ENCODE measurements around the gene IQSEC2.

Gene IQSEC2

DNA sequence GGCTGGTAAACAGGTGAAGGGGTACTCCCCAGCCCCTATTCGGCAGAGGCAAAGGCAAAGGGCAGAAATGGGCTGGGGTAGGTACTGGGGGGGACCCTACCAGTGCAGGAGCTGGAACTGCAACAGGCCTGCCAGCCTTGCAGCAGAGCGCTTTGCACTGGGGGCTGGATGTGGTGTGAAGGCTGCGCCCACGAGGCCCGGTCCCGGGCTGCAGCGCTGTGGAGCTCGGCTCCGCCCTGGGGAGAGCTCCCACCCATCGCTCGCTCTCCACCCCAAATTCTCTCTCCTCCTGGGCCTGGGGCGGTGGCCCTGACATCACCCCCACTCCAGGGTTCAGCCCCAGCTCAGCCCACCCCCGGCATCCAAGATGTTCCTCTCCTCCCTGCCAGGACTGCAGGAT lies 24.2 kb downstream of the IQSEC2 start:
- Histone ChIP-seq H3K36me3 (ENCODE audit: insufficient read depth, low read length) (no peaks in the 10 kb centered on the region), H3K4me3 (no peak overlapping the region), H3K9ac (ENCODE audit: insufficient read length) (no peak overlapping the region), H3K27ac (no peak overlapping the region), H3K9me3 (ENCODE audit: low read depth, low read length) (no peaks in the 10 kb centered on the region)
- TF ChIP-seq EZH2 (IDR thresholded peaks at IDR 0.05) (no peak), FOXP2 (optimal IDR thresholded peaks at IDR 0.05; ENCODE audit: control extremely low read depth, extremely low read length, insufficient read depth) (no peak)
- DNase-seq (ENCODE audit: low read depth, low spot score): no peak

DNA sequence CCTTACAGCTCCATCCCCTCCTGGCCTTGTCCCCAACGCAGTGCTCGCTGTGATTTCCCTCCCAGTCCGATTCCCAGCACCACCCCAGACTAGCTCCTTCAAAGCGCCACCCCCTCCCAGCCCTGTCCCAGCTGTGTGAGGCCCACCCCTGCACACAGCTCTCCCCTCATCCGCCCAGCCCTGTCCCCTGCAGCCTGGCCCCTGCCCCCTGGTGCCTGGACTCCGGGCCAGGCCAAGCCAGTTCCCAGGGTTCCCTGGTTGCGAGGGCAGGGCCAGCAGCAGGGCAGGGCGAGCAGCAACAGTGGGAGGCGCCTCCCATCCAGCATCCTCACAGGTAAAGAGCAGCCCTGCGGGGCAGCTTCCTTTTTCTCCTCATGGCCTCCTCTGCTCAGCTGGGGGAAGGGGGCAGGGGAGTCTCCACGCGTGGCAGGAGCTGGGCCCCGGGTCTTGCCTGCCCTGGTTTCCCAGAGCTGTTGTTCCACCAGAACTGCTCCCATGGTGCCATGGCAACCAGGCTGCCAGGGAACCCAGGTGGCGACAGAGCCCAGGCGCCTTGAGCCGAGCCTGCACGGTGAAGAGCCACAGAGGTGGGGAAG lies 24.8 kb downstream of the IQSEC2 start:
- TF ChIP-seq FOXP2 (optimal IDR thresholded peaks at IDR 0.05; ENCODE audit: control extremely low read depth, extremely low read length, insufficient read depth): no peak
- TF ChIP-seq POLR2AphosphoS5 (IDR thresholded peaks at IDR 0.05; ENCODE audit: borderline replicate concordance, low read depth, low read length): no peak
- no peak for TF ChIP-seq EZH2 (IDR thresholded peaks at IDR 0.05)
- DNase-seq (ENCODE audit: low read depth, low spot score): no peak
- no peaks in the 10 kb centered on the region for H3K36me3 ChIP-seq (ENCODE audit: insufficient read depth, low read length)
- no peak overlapping the region for H3K4me3 ChIP-seq
- no peak overlapping the region for H3K9ac ChIP-seq (ENCODE audit: insufficient read length)
- H3K9me3 ChIP-seq (ENCODE audit: low read depth, low read length): no peaks in the 10 kb centered on the region
- H3K27ac ChIP-seq: no peak overlapping the region

- no peaks in the 10 kb centered on the region for H3K36me3 ChIP-seq (ENCODE audit: insufficient read depth, low read length)
- H3K9me3 ChIP-seq (ENCODE audit: low read depth, low read length): no peaks in the 10 kb centered on the region
- DNase-seq (ENCODE audit: low read depth, low spot score): no peak
- no peak overlapping the region for H3K9ac ChIP-seq (ENCODE audit: insufficient read length)
- H3K27ac ChIP-seq: no peak overlapping the region
- H3K4me3 ChIP-seq: no peak overlapping the region
- TF ChIP-seq POLR2AphosphoS5 (IDR thresholded peaks at IDR 0.05; ENCODE audit: borderline replicate concordance, low read depth, low read length) (no peak), EZH2 (IDR thresholded peaks at IDR 0.05) (no peak), FOXP2 (optimal IDR thresholded peaks at IDR 0.05; ENCODE audit: control extremely low read depth, extremely low read length, insufficient read depth) (no peak)
These were observed 25.6 kb downstream of the IQSEC2 start for GRCh38 chrX:53255738-53256191.

- no peak overlapping the region for H3K4me3 ChIP-seq
- no peaks in the 10 kb centered on the region for H3K36me3 ChIP-seq (ENCODE audit: insufficient read depth, low read length)
- no peaks in the 10 kb centered on the region for H3K9me3 ChIP-seq (ENCODE audit: low read depth, low read length)
- no peak overlapping the region for H3K9ac ChIP-seq (ENCODE audit: insufficient read length)
- H3K27ac ChIP-seq: no peak overlapping the region
- no peak for DNase-seq (ENCODE audit: low read depth, low spot score)
- no peak for TF ChIP-seq FOXP2 (optimal IDR thresholded peaks at IDR 0.05; ENCODE audit: control extremely low read depth, extremely low read length, insufficient read depth)
- no peak for TF ChIP-seq POLR2AphosphoS5 (IDR thresholded peaks at IDR 0.05; ENCODE audit: borderline replicate concordance, low read depth, low read length)
- no peak for TF ChIP-seq EZH2 (IDR thresholded peaks at IDR 0.05)
These were observed 26.6 kb downstream of the IQSEC2 start for GRCh38 chrX:53254570-53255461.

- TF ChIP-seq FOXP2 (optimal IDR thresholded peaks at IDR 0.05; ENCODE audit: control extremely low read depth, extremely low read length, insufficient read depth) (no peak), EZH2 (IDR thresholded peaks at IDR 0.05) (no peak), POLR2AphosphoS5 (IDR thresholded peaks at IDR 0.05; ENCODE audit: borderline replicate concordance, low read depth, low read length) (no peak)
- no peak overlapping the region for H3K9ac ChIP-seq (ENCODE audit: insufficient read length)
- H3K4me3 ChIP-seq: no peak overlapping the region
- H3K9me3 ChIP-seq (ENCODE audit: low read depth, low read length): no peaks in the 10 kb centered on the region
- no peak for DNase-seq (ENCODE audit: low read depth, low spot score)
- H3K27ac ChIP-seq: no peak overlapping the region
- H3K36me3 ChIP-seq (ENCODE audit: insufficient read depth, low read length): no peaks in the 10 kb centered on the region
These were observed 27.9 kb downstream of the IQSEC2 start for GRCh38 chrX:53253293-53254020.

- no peak for TF ChIP-seq POLR2AphosphoS5 (IDR thresholded peaks at IDR 0.05; ENCODE audit: borderline replicate concordance, low read depth, low read length)
- no peak for TF ChIP-seq EZH2 (IDR thresholded peaks at IDR 0.05)
- no peak for TF ChIP-seq FOXP2 (optimal IDR thresholded peaks at IDR 0.05; ENCODE audit: control extremely low read depth, extremely low read length, insufficient read depth)
- H3K4me3 ChIP-seq: no peak overlapping the region
- H3K9ac ChIP-seq (ENCODE audit: insufficient read length): no peak overlapping the region
- no peaks in the 10 kb centered on the region for H3K9me3 ChIP-seq (ENCODE audit: low read depth, low read length)
- no peak overlapping the region for H3K27ac ChIP-seq
- H3K36me3 ChIP-seq (ENCODE audit: insufficient read depth, low read length): no peaks in the 10 kb centered on the region
- DNase-seq (ENCODE audit: low read depth, low spot score): no peak
These were observed 30.1 kb downstream of the IQSEC2 start for GRCh38 chrX:53251307-53251706.

DNA sequence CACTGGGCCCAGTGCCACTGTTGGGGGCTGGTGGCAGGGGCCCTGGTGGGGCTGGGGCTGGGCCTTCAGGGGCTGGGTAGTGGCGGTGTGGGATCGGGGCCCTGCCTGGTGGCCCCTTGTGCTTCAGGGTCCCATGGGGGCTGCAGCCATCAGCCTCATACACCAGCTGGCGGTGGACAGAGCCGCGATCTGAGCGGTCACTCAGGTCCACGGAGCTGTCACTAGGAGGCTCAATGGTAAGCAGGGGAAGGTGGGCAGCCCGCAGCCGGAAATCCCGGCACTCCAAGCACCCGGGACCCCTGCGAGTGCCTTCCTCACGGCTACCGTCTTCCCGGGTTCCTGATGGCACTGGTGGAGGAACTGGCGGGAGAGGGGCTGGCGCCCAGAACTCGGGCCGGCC lies 30.8 kb downstream of the IQSEC2 start:
- no peak for TF ChIP-seq EZH2 (IDR thresholded peaks at IDR 0.05)
- no peak for TF ChIP-seq FOXP2 (optimal IDR thresholded peaks at IDR 0.05; ENCODE audit: control extremely low read depth, extremely low read length, insufficient read depth)
- TF ChIP-seq POLR2AphosphoS5 (IDR thresholded peaks at IDR 0.05; ENCODE audit: borderline replicate concordance, low read depth, low read length): no peak
- Histone ChIP-seq H3K36me3 (ENCODE audit: insufficient read depth, low read length) (no peaks in the 10 kb centered on the region), H3K9me3 (ENCODE audit: low read depth, low read length) (no peaks in the 10 kb centered on the region), H3K9ac (ENCODE audit: insufficient read length) (no peak overlapping the region), H3K27ac (no peak overlapping the region), H3K4me3 (no peak overlapping the region)
- DNase-seq (ENCODE audit: low read depth, low spot score): no peak

DNA sequence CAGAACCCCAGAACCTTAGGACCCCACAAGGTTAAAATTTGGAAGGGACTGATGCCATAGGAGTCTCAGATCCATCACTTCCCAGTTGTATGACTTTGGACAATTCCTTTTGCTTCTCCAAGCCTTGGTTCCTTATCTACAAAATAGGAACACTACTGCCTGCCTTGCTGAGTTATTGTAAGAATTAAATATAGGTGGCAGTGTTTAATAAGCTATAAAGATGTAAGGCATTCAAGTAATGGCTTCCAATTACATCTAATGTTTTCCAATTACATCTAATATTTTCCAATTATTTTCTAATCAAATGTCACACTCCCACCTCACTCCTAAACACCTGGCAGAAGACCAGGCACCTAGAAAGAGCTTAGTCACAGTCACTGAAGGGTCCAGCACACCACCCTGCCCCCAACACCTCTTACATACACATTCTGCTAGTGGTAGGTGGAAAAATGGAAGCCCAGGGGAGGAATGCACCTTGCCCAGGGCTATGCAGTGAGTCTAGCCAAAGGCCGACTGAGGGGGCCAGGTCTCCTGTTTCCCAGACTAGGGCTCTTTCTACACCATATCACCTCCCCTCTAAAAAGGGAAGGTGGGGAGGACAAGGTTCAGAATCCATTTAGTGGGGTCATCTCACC lies 31.9 kb downstream of the IQSEC2 start:
- Histone ChIP-seq H3K9me3 (ENCODE audit: low read depth, low read length) (no peaks in the 10 kb centered on the region), H3K9ac (ENCODE audit: insufficient read length) (no peak overlapping the region), H3K27ac (no peak overlapping the region)

More for the DNA sequence above, 31.9 kb downstream of the IQSEC2 start:
- no peak for DNase-seq (ENCODE audit: low read depth, low spot score)
- H3K4me3 ChIP-seq: no peak overlapping the region
- no peaks in the 10 kb centered on the region for H3K36me3 ChIP-seq (ENCODE audit: insufficient read depth, low read length)
- no peak for TF ChIP-seq POLR2AphosphoS5 (IDR thresholded peaks at IDR 0.05; ENCODE audit: borderline replicate concordance, low read depth, low read length)
- TF ChIP-seq EZH2 (IDR thresholded peaks at IDR 0.05): no peak
- no peak for TF ChIP-seq FOXP2 (optimal IDR thresholded peaks at IDR 0.05; ENCODE audit: control extremely low read depth, extremely low read length, insufficient read depth)
